Measurements from ENCODE around the gene FDXACB1.
A peak's percentile ranks its signal among the peaks of the same experiment; 100 is the strongest.

Gene FDXACB1, protein sequence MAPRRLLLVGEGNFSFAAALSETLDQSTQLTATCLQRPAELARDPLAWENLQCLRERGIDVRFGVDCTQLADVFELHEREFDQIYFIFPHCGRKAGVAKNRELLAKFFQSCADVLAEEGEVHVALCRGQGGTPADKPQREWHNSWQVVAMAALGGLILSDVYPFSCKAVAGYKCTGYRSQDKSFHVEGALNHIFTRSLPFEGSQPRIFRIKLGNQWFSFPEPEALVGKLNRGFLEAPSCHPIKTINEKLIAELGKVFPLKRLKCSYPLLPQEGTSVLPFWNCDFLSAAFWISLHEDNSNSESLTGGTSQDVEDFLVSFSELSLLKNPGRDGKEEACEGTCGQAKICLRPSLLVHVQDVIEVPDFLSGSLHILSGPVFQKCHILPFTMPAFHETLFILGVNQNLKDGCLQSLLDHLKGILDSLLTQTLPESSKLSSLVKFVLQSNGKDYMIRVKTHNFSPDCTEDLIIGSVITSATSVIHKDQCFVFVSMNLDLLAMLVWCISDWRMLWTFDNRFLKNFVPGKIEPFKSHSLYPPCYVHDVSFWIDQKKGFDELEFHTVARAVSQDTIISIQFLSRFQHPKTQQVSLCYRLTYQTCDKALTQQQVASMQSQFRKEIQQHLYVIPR

DNA sequence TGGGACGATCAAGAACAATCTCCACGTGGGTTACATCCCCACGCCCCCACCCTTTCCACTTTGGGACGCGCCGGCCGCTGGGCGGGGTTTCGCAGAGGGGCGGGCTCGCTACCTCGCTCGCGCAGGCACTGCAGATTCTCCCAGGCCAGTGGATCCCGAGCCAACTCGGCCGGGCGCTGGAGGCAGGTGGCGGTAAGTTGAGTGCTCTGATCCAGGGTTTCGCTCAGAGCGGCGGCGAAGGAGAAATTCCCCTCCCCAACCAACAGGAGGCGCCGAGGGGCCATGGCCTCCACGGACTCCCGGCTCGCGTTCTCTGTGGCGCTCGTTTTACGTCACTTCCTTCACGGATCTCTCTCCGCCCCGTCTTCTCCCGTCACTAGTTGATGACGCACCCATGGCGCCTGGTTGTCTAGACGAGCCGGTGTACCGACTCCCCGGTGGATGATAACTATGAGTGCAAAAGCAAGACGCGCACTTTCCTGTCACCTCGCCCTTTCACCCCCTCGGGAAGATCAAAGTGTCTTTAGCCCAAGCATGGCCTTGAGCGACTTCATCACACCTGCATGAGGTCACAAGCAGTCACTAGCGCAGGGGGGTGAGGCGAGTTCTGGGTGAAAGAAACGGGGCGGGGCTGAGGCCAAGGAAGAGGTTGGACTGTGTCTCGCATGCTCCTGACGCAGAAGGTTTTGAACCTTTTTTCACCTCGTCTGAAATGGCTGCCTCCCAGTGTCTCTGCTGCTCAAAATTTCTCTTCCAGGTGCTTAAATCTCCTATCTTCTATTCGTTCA is at the start of gene FDXACB1, which contains the start of gene CFAP68:
TSS of gene FDXACB1 (minus strand) at position 317 of the 788 bp plus-strand sequence. CDS start at position 284, 33 bp downstream.
TSS of gene CFAP68 (plus strand) at position 693 of the 788 bp plus-strand sequence. CDS start at position 713, 20 bp downstream.
- TF ChIP-seq Cebpa-rat (IDR thresholded peaks at IDR 0.05), result no peak
- peak within 1 kb of the TSS; percentile 78 for H3K27ac ChIP-seq
- H3K4me1 ChIP-seq, result peaks cover 24% of the 10 kb centered on the region
- no peaks in the 10 kb centered on the region for H3K9me3 ChIP-seq
- peak within 1 kb of the TSS; percentile 83 for H3K9ac ChIP-seq
- H3K36me3 ChIP-seq, result peaks cover 14% of the 10 kb centered on the region
- no peaks in the 10 kb centered on the region for H3K27me3 ChIP-seq
- peak within 1 kb of the TSS; percentile 75 for H3K4me3 ChIP-seq
- no peaks in the 10 kb centered on the region for H4K20me1 ChIP-seq
- peak within 1 kb of the TSS; percentile 88 for H3K4me2 ChIP-seq

DNA sequence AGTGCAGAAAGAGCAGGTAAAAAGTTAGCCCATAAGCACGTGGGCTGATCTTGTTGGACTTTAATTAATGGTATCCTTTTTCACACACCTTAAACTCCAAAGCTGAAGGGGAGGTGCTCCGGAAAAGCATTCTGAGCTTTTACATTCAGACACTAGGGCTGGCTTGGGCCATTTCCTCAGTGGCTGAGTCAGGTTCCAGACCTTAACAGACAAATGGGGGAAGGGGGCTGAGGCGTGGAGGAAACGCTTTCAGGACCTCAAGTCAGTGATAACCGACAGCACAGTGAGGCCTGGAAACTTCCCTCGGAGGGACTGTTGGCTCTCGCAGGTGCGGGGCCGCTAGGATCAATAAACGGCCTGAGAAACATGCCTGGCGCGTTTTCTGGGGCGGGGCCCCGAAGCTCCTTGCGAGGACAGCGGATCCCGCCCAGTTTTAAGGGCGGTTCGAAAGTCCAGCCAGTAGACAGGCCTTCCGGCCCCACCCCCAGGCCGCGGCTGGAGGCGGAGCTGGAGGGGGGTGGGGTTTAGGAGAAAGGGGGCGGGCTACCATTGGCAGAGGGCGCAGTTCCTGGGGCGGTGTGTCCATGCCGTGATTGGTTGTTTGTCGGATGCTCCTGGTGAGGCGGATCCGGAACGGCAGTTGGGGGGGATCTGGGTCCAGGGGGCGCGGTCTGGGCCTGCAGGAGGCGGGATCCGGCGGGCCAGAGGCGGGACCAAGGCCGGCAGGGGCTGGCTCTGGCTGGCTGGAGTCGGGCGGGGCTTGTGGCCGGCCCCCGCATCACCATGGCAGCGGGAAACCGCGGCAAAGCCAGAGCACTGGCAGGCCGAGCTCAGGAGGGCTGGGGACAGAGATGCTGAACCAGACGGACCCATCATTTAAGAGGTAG is 47.8 kb upstream of the FDXACB1 start:
- no peak for TF ChIP-seq Cebpa-rat (IDR thresholded peaks at IDR 0.05)
- Histone ChIP-seq H4K20me1 (no peaks in the 10 kb centered on the region), H3K4me2 (peak overlapping the region; percentile 88), H3K9me3 (no peaks in the 10 kb centered on the region), H3K4me1 (peaks cover 17% of the 10 kb centered on the region), H3K36me3 (no peaks in the 10 kb centered on the region), H3K4me3 (peak overlapping the region; percentile 64), H3K9ac (peak overlapping the region; percentile 76), H3K27ac (peak overlapping the region; percentile 84), H3K27me3 (no peaks in the 10 kb centered on the region)

DNA sequence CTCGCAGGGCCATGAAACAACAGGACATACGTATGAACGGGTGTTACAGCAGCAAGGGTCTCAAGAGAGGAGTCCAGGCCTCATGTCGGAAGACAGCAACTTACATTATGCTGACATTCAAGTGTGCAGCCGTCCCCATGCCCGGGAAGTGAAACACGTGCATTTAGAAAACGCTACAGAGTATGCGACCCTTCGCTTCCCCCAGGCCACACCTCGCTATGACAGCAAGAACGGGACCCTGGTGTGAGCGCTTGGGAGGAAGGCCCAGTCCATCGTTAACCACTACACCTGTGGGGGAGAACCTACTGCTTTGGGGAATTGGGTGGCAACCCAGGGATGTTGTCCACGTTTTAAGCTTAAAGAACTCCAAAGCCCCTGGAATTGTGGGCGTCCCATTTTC is 47.0 kb upstream of the FDXACB1 start:
- H3K36me3 ChIP-seq, result no peaks in the 10 kb centered on the region
- peaks cover 17% of the 10 kb centered on the region for H3K4me1 ChIP-seq
- no peak for TF ChIP-seq Cebpa-rat (IDR thresholded peaks at IDR 0.05)
- H4K20me1 ChIP-seq, result no peaks in the 10 kb centered on the region
- H3K27me3 ChIP-seq, result no peaks in the 10 kb centered on the region
- no peaks in the 10 kb centered on the region for H3K9me3 ChIP-seq
- peak overlapping the region; percentile 84 for H3K27ac ChIP-seq
- H3K4me3 ChIP-seq, result 0 out of 2 replicates have a peak overlapping the region, but pooled peaks have one; percentile 64
- H3K9ac ChIP-seq, result no peak overlapping the region; the same call in 1 of the 2 replicates
- peak overlapping the region; percentile 88 for H3K4me2 ChIP-seq

DNA sequence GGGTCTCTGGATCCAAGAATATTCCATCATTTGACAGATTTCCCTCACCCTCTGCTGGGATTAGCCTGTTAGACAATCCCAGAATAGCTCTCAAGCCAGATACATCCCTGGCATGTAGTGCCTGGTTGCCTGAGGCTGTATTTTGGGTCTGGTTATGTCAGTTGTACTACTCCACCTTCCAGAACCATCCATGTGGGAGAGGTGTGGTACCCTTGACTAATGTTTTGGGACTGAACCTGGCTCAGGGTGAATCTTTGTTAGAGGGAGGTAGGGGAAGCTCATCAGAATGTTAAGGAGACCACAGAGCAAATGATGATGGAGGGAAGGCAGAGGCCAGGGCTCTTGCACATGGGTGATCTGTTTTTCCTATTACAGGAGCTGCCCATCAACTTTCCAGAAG is 45.0 kb upstream of the FDXACB1 start:
- Histone ChIP-seq H3K4me3 (no peak overlapping the region), H3K36me3 (no peaks in the 10 kb centered on the region), H3K4me1 (peaks cover 24% of the 10 kb centered on the region), H3K9me3 (no peaks in the 10 kb centered on the region), H3K4me2 (no peak overlapping the region), H3K9ac (no peak overlapping the region), H4K20me1 (no peaks in the 10 kb centered on the region), H3K27me3 (no peaks in the 10 kb centered on the region), H3K27ac (no peak overlapping the region)
- TF ChIP-seq Cebpa-rat (IDR thresholded peaks at IDR 0.05), result no peak

DNA sequence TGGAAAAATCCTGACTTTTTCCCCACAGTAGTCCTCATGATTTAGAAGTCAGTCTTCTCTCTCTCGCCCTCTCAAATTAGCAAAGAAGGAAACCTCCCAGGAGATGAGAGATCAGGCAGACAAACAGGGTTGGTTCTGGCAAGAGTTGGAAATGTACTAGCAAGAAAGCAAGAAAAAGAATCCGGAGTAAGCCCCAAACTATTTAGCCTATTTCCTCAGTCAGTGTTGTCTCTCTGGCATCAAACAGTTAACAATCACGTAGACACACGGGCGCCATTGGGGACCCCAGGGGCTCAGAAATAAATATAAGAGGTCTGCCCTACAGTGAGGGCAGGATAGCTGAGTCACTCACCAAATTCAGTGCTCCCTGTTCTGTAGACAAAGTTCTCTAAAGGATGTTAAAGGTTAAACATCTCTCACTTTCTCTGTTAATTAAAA is 44.4 kb upstream of the FDXACB1 start:
- H3K4me2 ChIP-seq, result no peak overlapping the region
- no peaks in the 10 kb centered on the region for H3K9me3 ChIP-seq
- no peaks in the 10 kb centered on the region for H3K27me3 ChIP-seq
- no peak for TF ChIP-seq Cebpa-rat (IDR thresholded peaks at IDR 0.05)
- H3K36me3 ChIP-seq, result no peaks in the 10 kb centered on the region
- no peaks in the 10 kb centered on the region for H4K20me1 ChIP-seq
- peaks cover 30% of the 10 kb centered on the region for H3K4me1 ChIP-seq
- no peak overlapping the region for H3K4me3 ChIP-seq
- no peak overlapping the region for H3K27ac ChIP-seq
- no peak overlapping the region for H3K9ac ChIP-seq

DNA sequence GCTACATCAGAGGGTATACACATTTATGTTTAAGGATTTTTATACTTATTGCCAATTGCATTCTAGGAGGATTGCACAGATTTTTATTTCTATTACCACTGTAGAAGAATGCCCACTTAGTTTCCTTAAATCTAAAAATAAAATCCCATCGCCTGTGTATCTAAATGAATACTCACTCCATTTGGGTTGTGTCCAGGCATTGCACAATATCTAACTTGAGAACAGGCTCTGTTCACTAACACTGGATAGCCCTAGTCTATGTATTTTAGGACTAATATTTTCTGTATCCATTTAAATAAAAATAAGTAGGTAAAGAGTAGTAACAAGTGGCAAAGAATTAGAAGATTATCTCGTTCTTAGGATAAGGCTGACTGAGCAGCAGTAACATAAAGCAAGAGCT is 43.8 kb upstream of the FDXACB1 start:
- Histone ChIP-seq H3K9ac (no peak overlapping the region), H3K4me1 (peaks cover 29% of the 10 kb centered on the region), H3K36me3 (no peaks in the 10 kb centered on the region), H3K4me2 (no peak overlapping the region), H3K4me3 (no peak overlapping the region), H4K20me1 (no peaks in the 10 kb centered on the region), H3K9me3 (no peaks in the 10 kb centered on the region), H3K27ac (no peak overlapping the region), H3K27me3 (no peaks in the 10 kb centered on the region)
- TF ChIP-seq Cebpa-rat (IDR thresholded peaks at IDR 0.05), result no peak

DNA sequence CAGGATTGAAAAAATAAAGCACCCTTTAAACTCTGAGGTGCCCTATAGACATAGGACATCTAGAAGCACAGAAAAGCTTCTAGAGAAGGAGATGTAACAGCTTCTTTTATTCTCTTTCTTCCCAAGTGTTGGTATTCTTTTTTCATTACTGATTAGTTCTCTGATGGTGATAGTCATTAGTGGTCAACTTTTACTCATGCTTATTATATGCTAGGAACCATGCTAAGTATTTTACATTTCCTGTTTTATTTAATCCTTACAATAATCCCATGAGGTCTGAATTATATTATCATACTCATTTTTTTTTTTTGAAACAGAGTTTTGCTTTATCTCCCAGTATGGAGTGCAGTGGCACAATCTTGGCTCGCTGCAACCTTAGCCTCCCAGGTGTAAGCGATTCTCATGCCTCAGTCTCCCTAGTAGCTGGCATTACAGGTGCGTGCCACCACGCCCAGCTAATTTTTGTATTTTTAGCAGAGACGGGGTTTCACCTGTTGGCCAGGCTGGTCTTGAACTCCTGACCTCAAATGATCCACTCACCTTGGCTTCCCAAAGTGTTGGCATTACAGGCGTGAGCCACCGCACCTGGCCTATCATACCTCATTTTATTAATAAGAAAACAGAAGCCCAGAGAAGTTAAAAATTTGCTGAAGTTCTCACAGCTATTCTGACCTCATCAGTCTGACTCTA is 42.7 kb upstream of the FDXACB1 start:
- Histone ChIP-seq H3K36me3 (no peaks in the 10 kb centered on the region), H3K9ac (no peak overlapping the region), H3K27ac (no peak overlapping the region), H3K4me1 (peaks cover 22% of the 10 kb centered on the region), H3K4me2 (no peak overlapping the region), H3K9me3 (no peaks in the 10 kb centered on the region), H3K27me3 (no peaks in the 10 kb centered on the region), H3K4me3 (no peak overlapping the region), H4K20me1 (no peaks in the 10 kb centered on the region)
- TF ChIP-seq Cebpa-rat (IDR thresholded peaks at IDR 0.05), result no peak

DNA sequence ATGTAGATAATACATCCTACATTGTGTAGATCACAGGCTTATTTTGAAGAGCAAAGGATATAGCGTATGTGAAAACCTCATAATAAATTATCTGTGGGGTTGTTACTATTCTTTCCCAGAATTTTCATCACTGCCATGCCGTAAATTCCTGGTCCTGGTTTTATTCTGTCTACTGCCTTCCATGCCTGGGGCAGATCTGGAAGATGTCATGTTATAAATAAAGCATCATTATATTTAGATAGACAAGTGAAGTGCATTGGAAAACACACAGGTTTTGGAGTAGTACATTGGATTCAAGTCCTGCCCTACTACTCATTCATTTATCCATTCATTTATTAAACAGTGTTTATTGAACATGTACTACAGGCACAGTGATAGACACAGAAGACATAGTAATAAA is 41.9 kb upstream of the FDXACB1 start:
- no peaks in the 10 kb centered on the region for H3K9me3 ChIP-seq
- no peak overlapping the region for H3K9ac ChIP-seq
- H4K20me1 ChIP-seq, result no peaks in the 10 kb centered on the region
- H3K27ac ChIP-seq, result no peak overlapping the region
- H3K4me3 ChIP-seq, result no peak overlapping the region
- H3K4me1 ChIP-seq, result peaks cover 15% of the 10 kb centered on the region
- H3K36me3 ChIP-seq, result no peaks in the 10 kb centered on the region
- no peak overlapping the region for H3K4me2 ChIP-seq
- H3K27me3 ChIP-seq, result no peaks in the 10 kb centered on the region
- TF ChIP-seq Cebpa-rat (IDR thresholded peaks at IDR 0.05), result no peak
